NCI-H2029 treated with DMSO at 0.1 percent for 48 hours (cell line): ENCODE results near the gene ACER3.
"Not testable (repeated sequence)": the region's sequence is repeated elsewhere in the genome, so short reads cannot be mapped to it uniquely, and the experiment has no call there.

Experiments
- DNase-seq: peaks from one replicate; lab custom pipeline; 2025; lab: John Stamatoyannopoulos, UW

ACER3 gene

GRCh38 chr11:76836613-76837291 lies 24.0 kb upstream of the ACER3 start:
- no peak for DNase-seq

DNA sequence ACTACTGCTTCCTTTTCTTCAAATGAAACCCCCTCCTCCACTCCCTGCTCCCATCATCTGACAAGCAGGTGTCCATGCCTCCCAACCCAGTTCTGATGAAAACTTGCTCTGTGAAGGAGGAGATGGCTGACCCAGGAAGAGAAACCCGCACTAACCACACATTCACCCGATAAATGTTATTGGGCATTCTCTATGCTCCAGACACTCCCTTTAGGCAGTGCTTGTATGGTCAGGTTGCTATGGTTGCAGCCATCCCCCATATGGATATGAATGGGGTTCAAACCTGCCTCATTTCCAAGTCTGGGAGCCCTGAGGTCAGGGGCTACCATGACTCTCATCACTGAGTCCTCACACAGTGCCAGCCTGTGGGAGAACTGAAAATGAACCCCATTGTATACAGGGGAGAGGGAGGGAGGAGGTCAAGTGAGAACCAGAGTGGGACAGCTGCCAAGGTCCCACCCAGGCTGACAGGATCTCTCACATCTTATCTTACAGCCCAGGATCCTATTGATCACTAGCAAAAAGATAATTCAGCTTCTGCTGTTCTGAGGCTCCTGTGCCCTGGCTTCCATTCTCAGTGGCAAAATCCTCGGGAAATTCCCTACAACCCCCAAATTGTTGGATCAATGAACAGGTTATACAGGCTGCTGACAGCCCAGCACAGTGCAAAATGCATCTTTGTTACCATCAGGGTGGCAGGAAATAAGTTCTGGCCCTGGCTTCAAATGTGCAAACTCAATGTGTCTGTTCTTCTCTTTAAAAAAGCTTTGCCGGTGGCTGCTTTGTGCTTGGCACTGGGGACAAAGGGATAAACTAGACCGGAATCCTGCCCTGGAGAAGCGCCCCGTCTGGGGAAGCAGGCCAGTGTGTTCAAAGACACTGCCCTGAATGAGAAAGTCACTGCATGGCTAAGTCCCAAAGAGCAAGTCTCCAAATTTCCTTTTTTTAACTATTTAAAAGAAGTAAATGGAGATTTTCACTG lies 22.7 kb upstream of the ACER3 start:
- no peak for DNase-seq

GRCh38 chr11:76838678-76839068 lies 22.0 kb upstream of the ACER3 start:
- DNase-seq, result no peak

DNA sequence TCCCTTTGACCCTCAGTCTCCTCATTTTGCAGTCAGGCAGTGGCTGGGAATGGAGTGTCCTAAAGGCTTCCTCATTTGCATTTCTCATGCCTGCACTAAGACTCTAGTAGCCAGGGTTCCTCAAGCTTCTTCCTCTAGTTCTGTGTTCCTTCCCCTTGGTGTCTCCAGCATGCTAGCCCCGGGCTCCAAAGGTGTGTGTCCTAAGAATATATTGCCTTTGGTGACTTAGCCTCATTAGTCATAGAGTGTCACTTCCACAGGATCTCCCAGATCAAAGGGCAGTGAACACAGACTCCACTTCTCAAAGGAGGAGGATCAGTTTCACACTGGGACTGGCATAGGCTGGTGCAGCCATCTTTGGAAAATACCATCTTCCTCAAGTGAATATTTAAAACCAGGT lies 21.4 kb upstream of the ACER3 start:
- no peak for DNase-seq

- DNase-seq, result no peak
These were observed 18.7 kb upstream of the ACER3 start for GRCh38 chr11:76841923-76842452.

- DNase-seq, result no peak
These were observed 16.8 kb upstream of the ACER3 start for GRCh38 chr11:76843907-76844306.

DNA sequence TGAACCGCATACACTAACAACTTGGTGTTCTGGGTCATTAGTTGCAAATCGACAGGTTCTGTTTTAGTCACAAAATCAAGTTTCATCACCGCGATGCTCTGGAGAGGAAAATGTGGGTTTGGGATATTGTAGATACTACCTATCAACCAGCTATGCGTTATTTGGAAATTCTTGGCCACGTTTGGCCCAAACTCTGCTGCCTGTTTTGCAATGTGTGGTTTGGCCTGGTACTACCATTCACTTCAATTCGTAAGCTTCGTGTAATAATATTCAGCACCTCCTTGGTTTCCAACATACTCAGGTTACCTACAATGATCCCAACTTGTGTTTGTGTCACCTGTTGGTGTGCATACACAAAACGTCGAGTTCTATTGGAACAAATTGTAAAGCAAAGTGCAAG lies 16.2 kb upstream of the ACER3 start:
- no peak for DNase-seq

DNA sequence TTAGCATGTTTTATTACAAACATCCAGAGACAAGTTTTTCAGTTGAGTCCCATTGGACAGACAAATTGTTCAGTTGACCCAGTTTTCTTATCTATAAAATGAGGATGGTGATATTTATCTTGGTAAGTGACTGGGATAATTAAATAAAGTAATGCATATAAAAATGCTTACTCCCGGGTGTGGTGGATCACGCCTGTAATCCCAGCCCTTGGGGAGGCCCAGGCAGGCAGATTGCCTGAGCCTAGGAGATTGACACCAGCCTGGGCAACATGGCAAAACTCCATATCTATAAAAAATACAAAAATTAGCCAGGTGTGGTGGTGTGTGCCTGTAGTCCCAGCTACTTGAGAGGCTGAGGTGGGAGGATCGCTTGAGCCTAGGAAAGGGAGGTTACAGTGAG lies 15.6 kb upstream of the ACER3 start:
- no peak for DNase-seq

DNA sequence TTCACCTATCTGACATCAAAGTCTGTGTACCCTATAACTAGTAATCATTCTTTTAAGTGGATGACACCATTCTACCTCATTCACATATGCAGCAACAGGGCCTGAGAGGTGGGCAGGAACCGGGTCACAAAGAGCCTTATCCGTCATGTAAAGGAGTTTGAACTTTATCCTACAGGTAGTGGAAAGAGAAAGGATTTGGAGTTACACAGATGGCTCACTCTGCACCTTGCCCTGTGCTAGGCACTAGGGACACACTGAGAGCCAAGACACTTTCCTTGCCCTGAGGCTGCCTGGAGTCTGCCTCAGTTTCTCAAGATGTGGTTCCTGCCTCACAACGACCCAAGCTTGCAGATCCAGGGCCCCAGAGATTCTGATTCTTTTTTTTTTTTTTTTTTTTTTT lies 14.3 kb upstream of the ACER3 start:
- no peak for DNase-seq

DNA sequence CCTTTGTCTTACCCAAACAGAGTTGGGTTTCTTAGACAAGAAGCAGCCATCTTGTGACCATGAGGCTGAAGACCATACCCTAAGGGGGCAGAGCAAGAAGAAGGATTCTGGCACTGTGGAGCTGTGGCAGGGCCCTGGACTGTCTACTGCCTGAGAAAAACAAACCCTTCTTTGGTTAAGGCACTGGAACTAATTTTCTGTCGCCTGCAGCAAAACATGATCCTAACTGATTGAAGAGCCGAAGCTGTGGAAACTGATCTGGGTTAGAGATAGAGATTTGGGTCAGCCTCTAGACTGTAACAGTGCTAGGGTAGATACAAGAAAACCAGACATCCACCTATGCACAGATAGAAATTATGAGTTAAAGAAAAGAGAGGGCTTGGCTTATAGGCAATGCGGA lies 11.3 kb upstream of the ACER3 start:
- no peak for DNase-seq

- DNase-seq, result no peak
These were observed 10.6 kb upstream of the ACER3 start for GRCh38 chr11:76850130-76850529.

GRCh38 chr11:76850815-76851214 lies 9.9 kb upstream of the ACER3 start:
- no peak for DNase-seq

- no peak for DNase-seq
These were observed 6.0 kb upstream of the ACER3 start for GRCh38 chr11:76854709-76855108.

- not testable (repeated sequence) for DNase-seq
These were observed 5.0 kb upstream of the ACER3 start for GRCh38 chr11:76855670-76856069.

- DNase-seq, result no peak
These were observed 4.6 kb upstream of the ACER3 start for GRCh38 chr11:76856106-76856505.

GRCh38 chr11:76856571-76856970 lies 4.1 kb upstream of the ACER3 start:
- DNase-seq, result no peak

GRCh38 chr11:76857781-76858410 lies 2.8 kb upstream of the ACER3 start:
- DNase-seq, result no peak

DNA sequence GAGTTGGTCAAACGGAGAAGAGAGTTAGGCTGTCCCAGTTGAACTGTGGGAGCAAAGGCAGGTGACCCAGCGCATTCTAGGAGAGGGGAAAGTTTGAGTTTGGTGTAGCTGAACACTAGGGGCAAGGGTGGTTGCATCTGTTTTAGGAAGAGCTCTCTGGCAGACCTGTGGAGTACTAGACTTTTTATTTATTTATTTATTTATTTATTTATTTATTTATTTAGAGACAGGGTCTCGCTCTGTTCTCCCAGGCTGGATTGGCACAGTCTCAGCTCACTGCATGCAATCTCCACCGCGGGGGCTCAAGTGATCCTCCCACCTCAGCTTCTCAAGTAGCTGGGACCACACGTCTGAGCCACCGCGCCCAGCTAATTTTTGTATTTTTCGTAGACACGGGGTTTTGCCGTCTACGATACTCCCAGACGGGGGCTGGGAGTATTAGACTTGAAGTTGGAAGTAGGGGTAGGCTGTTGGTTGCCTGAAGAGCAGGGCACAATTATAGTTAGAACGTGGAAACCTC lies 950 bp upstream of the ACER3 start:
- no peak for DNase-seq

GRCh38 chr11:76861490-76861953 lies 804 bp downstream of the ACER3 start:
- DNase-seq, result no peak

DNA sequence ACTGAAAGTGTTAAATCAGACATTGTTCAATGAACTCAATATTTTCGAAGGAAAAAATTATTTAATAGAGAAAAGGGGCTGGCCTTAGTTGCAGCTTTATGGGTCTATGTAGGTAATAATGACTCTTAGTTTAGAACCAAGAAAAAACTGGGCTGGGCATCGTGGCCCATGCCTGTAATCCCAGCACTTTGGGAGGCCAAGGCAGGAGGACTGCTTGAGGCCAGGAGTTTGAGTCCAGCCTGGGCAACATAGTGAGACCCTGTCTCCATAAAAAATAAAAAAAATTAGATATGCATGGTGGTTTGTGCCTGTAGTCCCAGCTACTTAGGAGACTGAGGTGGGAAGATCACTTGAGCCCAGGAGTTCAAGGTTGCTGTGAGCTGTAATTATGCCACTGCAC lies 2.1 kb downstream of the ACER3 start:
- not testable (repeated sequence) for DNase-seq

GRCh38 chr11:76863196-76863777 lies 2.6 kb downstream of the ACER3 start:
- DNase-seq, result no peak
